Activated CD8-positive, alpha-beta T cell treated with anti-CD3 and anti-CD28 coated beads for 36 hours (primary cell): Measurements from ENCODE around the gene FAM83B. TPM values are rescaled to one million over a fixed set of nuclear protein-coding genes. Genes with fewer than 3 reads are reported as not detected.

Experiments used
- ATAC-seq: fragments of 200-7000 bp; cut with Tn5 transposase; one replicate; pipeline ENCODE4 v1.10.0; 2021; ENCODE audit warnings: mild to moderate bottlenecking, moderate library complexity
- CTCF ChIA-PET: fragments of 350-600 bp; sonication (Branson Sonifier 250); formaldehyde crosslinking; loops from one replicate; lab custom pipeline; 2021; ENCODE audit warnings: antibody characterized with exemption; lab: Charles Lee
- POLR2A ChIA-PET: fragments of 350-600 bp; sonication (Branson Sonifier 250); formaldehyde crosslinking; loops from one replicate; lab custom pipeline; 2021; ENCODE audit warnings: antibody characterized with exemption; lab: Charles Lee
- DNase-seq: peaks from one replicate; pipeline ENCODE4 v3.0.0-alpha.2; 2020
- H3K27ac Mint-ChIP-seq: one replicate; pipeline ENCODE4 v1.8.0; 2021; ENCODE audit warnings: mild to moderate bottlenecking, mixed read lengths
- H3K27me3 Mint-ChIP-seq: one replicate; pipeline ENCODE4 v1.8.0; 2021; ENCODE audit warnings: mixed read lengths
- H3K36me3 Mint-ChIP-seq: one replicate; pipeline ENCODE4 v1.8.0; 2021; ENCODE audit warnings: low read depth, mixed read lengths
- H3K4me1 Mint-ChIP-seq: one replicate; pipeline ENCODE4 v1.8.0; 2021; ENCODE audit warnings: low read depth, mixed read lengths
- H3K4me3 Mint-ChIP-seq: one replicate; pipeline ENCODE4 v1.8.0; 2021; ENCODE audit warnings: mild to moderate bottlenecking, moderate library complexity, mixed read lengths
- H3K9me3 Mint-ChIP-seq: one replicate; pipeline ENCODE4 v1.8.0; 2021; ENCODE audit warnings: mixed read lengths
- CTCF ChIP-seq: fragments of 200-600 bp; IDR thresholded peaks from one replicate; pipeline ENCODE4 v1.8.0; 2022; ENCODE audit warnings: antibody characterized with exemption, mild to moderate bottlenecking
- intact Hi-C: fragments of 100-400 bp; cut with micrococcal nuclease; formaldehyde crosslinking; loops from one replicate; pipeline ENCODE4 v1.10.0; 2022
- total RNA-seq, 2 experiments: library from RNA; stranded (reverse); gene quantifications; one replicate each; pipeline ENCODE4 v1.2.3, GENCODE V29; 2021

FAM83B gene
- total RNA-seq, 2 experiments from 2014 or later = not detected

GRCh38 chr6:54802775-54803634 lies 43.6 kb upstream of the FAM83B start:
- no peak for TF ChIP-seq CTCF
- H3K36me3 Mint-ChIP-seq = no peaks in the 10 kb centered on the region
- H3K9me3 Mint-ChIP-seq = peaks cover 5% of the 10 kb centered on the region
- no peaks in the 10 kb centered on the region for H3K4me1 Mint-ChIP-seq
- H3K27me3 Mint-ChIP-seq = no peaks in the 10 kb centered on the region
- H3K27ac Mint-ChIP-seq = no peak overlapping the region
- no peak overlapping the region for H3K4me3 Mint-ChIP-seq
- intact Hi-C loops = no loop called here
- DNase-seq = no peak
- ChIA-PET POLR2A (no interaction called here), CTCF (no interaction called here)
- ATAC-seq = no peak

GRCh38 chr6:54805077-54805476 lies 41.5 kb upstream of the FAM83B start:
- ATAC-seq (no peak), DNase-seq (no peak)
- H3K4me1 Mint-ChIP-seq = no peaks in the 10 kb centered on the region
- CTCF ChIA-PET = interaction anchor here (1.0 kb wide), 1 partner anchor 14 kb away, joined by 3 read pairs; no protein-coding TSS in a partner anchor
- no peak overlapping the region for H3K4me3 Mint-ChIP-seq
- H3K36me3 Mint-ChIP-seq = no peaks in the 10 kb centered on the region
- no peak for TF ChIP-seq CTCF
- H3K27ac Mint-ChIP-seq = no peak overlapping the region
- peaks cover 1% of the 10 kb centered on the region for H3K9me3 Mint-ChIP-seq
- no peaks in the 10 kb centered on the region for H3K27me3 Mint-ChIP-seq
- intact Hi-C loops = no loop called here
- POLR2A ChIA-PET = no interaction called here

GRCh38 chr6:54810147-54810546 lies 36.4 kb upstream of the FAM83B start:
- POLR2A ChIA-PET = no interaction called here
- Mint-ChIP-seq H3K27ac (no peak overlapping the region), H3K9me3 (peaks cover 2% of the 10 kb centered on the region), H3K27me3 (no peaks in the 10 kb centered on the region), H3K4me1 (no peaks in the 10 kb centered on the region), H3K36me3 (no peaks in the 10 kb centered on the region), H3K4me3 (no peak overlapping the region)
- TF ChIP-seq CTCF = no peak
- no peak for DNase-seq
- CTCF ChIA-PET = no interaction called here
- intact Hi-C loops = no loop called here
- no peak for ATAC-seq

GRCh38 chr6:54813892-54814291 lies 32.7 kb upstream of the FAM83B start:
- intact Hi-C loops = no loop called here
- no peak for TF ChIP-seq CTCF

GRCh38 chr6:54817236-54817635 lies 29.3 kb upstream of the FAM83B start:
- POLR2A ChIA-PET = no interaction called here
- CTCF ChIA-PET = no interaction called here
- TF ChIP-seq CTCF = no peak
- intact Hi-C loops = no loop called here
- H3K4me3 Mint-ChIP-seq = no peak overlapping the region
- DNase-seq = no peak
- H3K27ac Mint-ChIP-seq = no peak overlapping the region
- no peaks in the 10 kb centered on the region for H3K27me3 Mint-ChIP-seq
- H3K9me3 Mint-ChIP-seq = peaks cover 18% of the 10 kb centered on the region
- ATAC-seq = no peak
- H3K4me1 Mint-ChIP-seq = no peaks in the 10 kb centered on the region
- no peaks in the 10 kb centered on the region for H3K36me3 Mint-ChIP-seq

More at GRCh38 chr6:54813892-54814291, 32.7 kb upstream of the FAM83B start:
- Mint-ChIP-seq H3K9me3 (peaks cover 7% of the 10 kb centered on the region), H3K27ac (no peak overlapping the region), H3K4me3 (no peak overlapping the region), H3K27me3 (no peaks in the 10 kb centered on the region), H3K36me3 (no peaks in the 10 kb centered on the region), H3K4me1 (no peaks in the 10 kb centered on the region)
- ATAC-seq (no peak), DNase-seq (no peak)
- POLR2A ChIA-PET = no interaction called here
- CTCF ChIA-PET = no interaction called here
